GM12891 (cell line): ENCODE measurements around the gene PEX5.

Source experiments
- PAX5 ChIP-seq: IDR thresholded peaks from 2 replicates; pipeline ENCODE4 v1.6.1; 2011; ENCODE audit warnings: low read length, moderate library complexity, mild to moderate bottlenecking; ENCODE audit not compliant: insufficient read depth, severe bottlenecking
- POLR2A ChIP-seq: IDR thresholded peaks from 2 replicates; pipeline ENCODE4 v1.6.1; 2011; ENCODE audit warnings: low read depth, low read length, control low read depth
- POLR2AphosphoS5 ChIP-seq: IDR thresholded peaks from 2 replicates; pipeline ENCODE4 v1.6.1; 2011; ENCODE audit warnings: low read depth, low read length, control low read depth
- POU2F2 ChIP-seq: IDR thresholded peaks from 2 replicates; pipeline ENCODE4 v1.6.1; 2011; ENCODE audit warnings: low read depth, mild to moderate bottlenecking, control low read depth, low read length, moderate library complexity
- SPI1 ChIP-seq: IDR thresholded peaks from 2 replicates; pipeline ENCODE4 v1.6.1; 2011; ENCODE audit warnings: low read depth, low read length, control low read depth
- TAF1 ChIP-seq: IDR thresholded peaks from 2 replicates; pipeline ENCODE4 v1.6.1; 2011; ENCODE audit warnings: low read depth, low read length, control low read depth

GRCh38 chr12:7209958-7210357 lies 20.5 kb downstream of the PEX5 start:
- no peak for TF ChIP-seq TAF1
- no peak for TF ChIP-seq POLR2AphosphoS5
- no peak for TF ChIP-seq SPI1
- TF ChIP-seq POLR2A = no peak
- no peak for TF ChIP-seq POU2F2
- no peak for TF ChIP-seq PAX5
